Aorta (tissue), 5 donors: Measurements from ENCODE around the gene ERCC6L. TPM values are rescaled to one million over a fixed set of nuclear protein-coding genes. Genes with fewer than 3 reads are reported as not detected.
A peak's percentile ranks its signal among the peaks of the same experiment; 100 is the strongest.
"Not testable (repeated sequence)": the region's sequence is repeated elsewhere in the genome, so short reads cannot be mapped to it uniquely, and the experiment has no call there.

Experiments used
- ATAC-seq: fragments of 200-7000 bp; cut with Tn5 transposase; one replicate; pipeline ENCODE4 v1.9.1; 2022; ENCODE audit warnings: moderate library complexity; ENCODE audit not compliant: low FRiP score
- DNase-seq, 2 donors: peaks; one replicate each; pipeline ENCODE4 v3.0.0-alpha.2; 2020
- H3K27ac ChIP-seq, 2 donors: one replicate each; pipeline ENCODE4 v1.5.1; 2013; ENCODE audit warnings: low read length in 2 of 2, mild to moderate bottlenecking in 2 of 2, moderate library complexity in 2 of 2, control low read depth in 1 of 2, inconsistent platforms in 1 of 2, low read depth in 1 of 2
- H3K27me3 ChIP-seq, 2 donors: one replicate each; pipeline ENCODE4 v1.6.1; 2013; ENCODE audit warnings: control low read depth in 1 of 2, low read length in 1 of 2, mild to moderate bottlenecking in 1 of 2, moderate library complexity in 1 of 2; ENCODE audit not compliant: insufficient read depth in 2 of 2, control insufficient read depth in 1 of 2
- H3K36me3 ChIP-seq, 2 donors: one replicate each; pipeline ENCODE4 v1.6.1; 2013; ENCODE audit warnings: control low read depth in 1 of 2, low read length in 1 of 2, mild to moderate bottlenecking in 1 of 2; ENCODE audit not compliant: insufficient read depth in 2 of 2, control insufficient read depth in 1 of 2
- H3K4me1 ChIP-seq, 2 donors: one replicate each; pipeline ENCODE4 v1.6.1; 2013; ENCODE audit warnings: low read length in 2 of 2, control low read depth in 1 of 2, mild to moderate bottlenecking in 1 of 2, moderate library complexity in 1 of 2; ENCODE audit not compliant: insufficient read depth in 2 of 2, control insufficient read depth in 1 of 2
- H3K4me3 ChIP-seq, 2 donors: one replicate each; pipeline ENCODE4 v1.5.1; 2013; ENCODE audit warnings: low read length in 2 of 2, control low read depth in 1 of 2, mild to moderate bottlenecking in 1 of 2
- H3K9me3 ChIP-seq: one replicate; pipeline ENCODE4 v1.6.1; 2013; ENCODE audit warnings: mild to moderate bottlenecking, low read length; ENCODE audit not compliant: control insufficient read depth
- WGBS, 2 donors: extraction: QIAGEN DNeasy Blood & Tissue Kit; methylation state at CpG; one replicate each; pipeline ENCODE4 v1.1.7; 2013; 5-methylcytosine and 5-hydroxymethylcytosine counted together
- intact Hi-C, 2 donors: fragments of 100-400 bp; cut with DNase I; formaldehyde crosslinking; loops; one replicate each; pipeline versions ENCODE4 v1.14.2 to v1.15.0; 2022
- polyA plus RNA-seq, 2 donors: library from polyadenylated mRNA; stranded (reverse); fragments of 200-250 nt; gene quantifications; one replicate each; pipeline ENCODE4 v1.2.3, GENCODE V29; 2013
- total RNA-seq, 2 donors: library from RNA; stranded (reverse); fragmentation: NEBNext Ultra II Directional; extraction: Animal tissue kit (Norgen Biotek cat#: 25700); gene quantifications; one replicate each; pipeline ENCODE4 v1.2.1, GENCODE V29; 2021
- donor health status: healthy with polysubstance abuse.
- donor health status: Bipolar disorder and iron deficiency.
- donor health status: DM: no; HTN: no; CAD: no.
- donor health status: DM: no; HTN: no; CAD: no.
- donor health status: DM: yes; HTN: yes; CAD: no.

The ERCC6L gene
- total and polyA plus RNA-seq, 4 donors, result 0.13 to 0.15 TPM; not detected in 2

DNA sequence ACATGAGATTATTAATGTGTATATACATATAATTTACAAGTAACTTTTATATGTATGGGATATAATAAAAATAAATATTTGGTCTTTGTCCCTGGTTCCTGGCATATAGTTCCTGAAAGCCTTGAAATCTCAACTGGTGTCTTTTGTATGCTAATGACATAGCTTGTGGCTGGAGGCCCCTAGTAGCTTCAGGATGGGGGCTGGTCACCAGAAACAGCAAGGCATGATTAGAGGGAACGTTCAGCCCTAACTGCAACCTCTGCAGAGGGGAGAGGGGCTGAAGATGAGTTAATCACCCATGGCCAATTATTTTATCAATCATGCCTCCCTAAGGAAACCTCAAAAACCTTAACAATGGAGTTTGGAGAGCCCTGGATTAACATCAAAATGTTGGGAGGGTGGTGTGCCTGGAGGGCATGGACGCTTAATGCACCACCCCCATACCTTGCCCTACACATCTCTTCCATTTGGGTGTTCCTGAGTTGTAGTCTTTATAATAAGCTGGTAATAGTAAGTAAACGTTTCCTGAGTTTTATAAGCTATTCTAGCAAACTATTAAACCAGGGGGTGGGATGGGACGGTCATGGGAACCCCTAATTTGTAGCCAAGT lies 35.9 kb downstream of the ERCC6L start:
- ATAC-seq (no peak), DNase-seq (no peak)
- no peak overlapping the region for H3K4me3 ChIP-seq
- no peaks in the 10 kb centered on the region for H3K27me3 ChIP-seq
- WGBS, 2 donors, result 48 to 71% methylated on average over 4 of the region's 4 CpGs
- no peaks in the 10 kb centered on the region for H3K36me3 ChIP-seq
- no peaks in the 10 kb centered on the region for H3K4me1 ChIP-seq
- intact Hi-C loops, result no loop called here
- H3K27ac ChIP-seq, result no peak overlapping the region
- H3K9me3 ChIP-seq, result no peaks in the 10 kb centered on the region

- no peaks in the 10 kb centered on the region for H3K4me1 ChIP-seq
- no peaks in the 10 kb centered on the region for H3K27me3 ChIP-seq
- ATAC-seq, result no peak
- no peaks in the 10 kb centered on the region for H3K9me3 ChIP-seq
- H3K27ac ChIP-seq, result no peak overlapping the region
- H3K36me3 ChIP-seq, result no peaks in the 10 kb centered on the region
- H3K4me3 ChIP-seq, result no peak overlapping the region
- intact Hi-C loops, result no loop called here
- no peak for DNase-seq
- 80 to 84% methylated on average over 7 of the region's 7 CpGs for WGBS, 2 donors
Observed at GRCh38 chrX:72201836-72202536, 36.8 kb downstream of the ERCC6L start.

GRCh38 chrX:72182924-72183323 lies 55.9 kb downstream of the ERCC6L start:
- Histone ChIP-seq H3K36me3 (no peaks in the 10 kb centered on the region), H3K27me3 (no peaks in the 10 kb centered on the region), H3K27ac (no peak overlapping the region), H3K4me1 (no peaks in the 10 kb centered on the region), H3K9me3 (no peaks in the 10 kb centered on the region), H3K4me3 (no peak overlapping the region)
- intact Hi-C loops, result no loop called here
- DNase-seq, result no peak
- WGBS, 2 donors, result 83 to 89% methylated on average over 2 of the region's 2 CpGs
- no peak for ATAC-seq

- peak within 1 kb of the TSS in 1 of 2 donors; percentile 85 for H3K27ac ChIP-seq
- peak; percentile 92 to 94 for DNase-seq
- intact Hi-C loops, result no loop called here
- no peaks in the 10 kb centered on the region for H3K9me3 ChIP-seq
- H3K36me3 ChIP-seq, result no peaks in the 10 kb centered on the region
- H3K27me3 ChIP-seq, result no peaks in the 10 kb centered on the region
- WGBS, 2 donors, result 0 to 17% methylated on average over 46 of the region's 46 CpGs
- ATAC-seq, result peak; percentile 97
- no peaks in the 10 kb centered on the region for H3K4me1 ChIP-seq
- peak within 1 kb of the TSS; percentile 67 to 84 for H3K4me3 ChIP-seq
Observed at GRCh38 chrX:72181178-72182125, 57.4 kb downstream of the ERCC6L start, which contains the start of gene PIN4. PIN4 (plus strand) TSS chrX:72181757; CDS start chrX:72181786, 29 bp downstream.

DNA sequence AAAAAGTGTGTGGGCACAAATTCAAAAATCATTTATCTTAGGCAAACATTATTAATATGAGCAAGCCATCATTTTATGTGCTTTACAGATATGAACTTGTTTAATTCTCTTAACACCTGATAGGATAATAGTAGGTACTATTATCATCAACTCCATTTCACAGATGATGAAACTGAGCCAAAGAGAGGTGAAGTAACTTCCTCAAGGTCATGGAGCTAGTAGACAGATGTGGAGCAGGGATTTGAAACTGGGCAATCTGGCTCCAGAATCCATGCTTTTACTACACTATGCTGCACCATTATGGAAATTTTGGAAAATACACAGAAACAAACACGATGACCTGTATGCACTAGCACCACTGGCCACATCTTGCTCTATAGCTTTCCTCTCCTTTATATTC lies 58.3 kb downstream of the ERCC6L start:
- H3K36me3 ChIP-seq, result no peaks in the 10 kb centered on the region
- 4 to 50% methylated on average over 1 of the region's 1 CpG for WGBS, 2 donors
- H3K4me1 ChIP-seq, result no peaks in the 10 kb centered on the region
- ATAC-seq (no peak), DNase-seq (no peak)
- H3K27me3 ChIP-seq, result no peaks in the 10 kb centered on the region
- no peak overlapping the region for H3K4me3 ChIP-seq
- no peak overlapping the region for H3K27ac ChIP-seq
- no peaks in the 10 kb centered on the region for H3K9me3 ChIP-seq
- intact Hi-C loops, result no loop called here

DNA sequence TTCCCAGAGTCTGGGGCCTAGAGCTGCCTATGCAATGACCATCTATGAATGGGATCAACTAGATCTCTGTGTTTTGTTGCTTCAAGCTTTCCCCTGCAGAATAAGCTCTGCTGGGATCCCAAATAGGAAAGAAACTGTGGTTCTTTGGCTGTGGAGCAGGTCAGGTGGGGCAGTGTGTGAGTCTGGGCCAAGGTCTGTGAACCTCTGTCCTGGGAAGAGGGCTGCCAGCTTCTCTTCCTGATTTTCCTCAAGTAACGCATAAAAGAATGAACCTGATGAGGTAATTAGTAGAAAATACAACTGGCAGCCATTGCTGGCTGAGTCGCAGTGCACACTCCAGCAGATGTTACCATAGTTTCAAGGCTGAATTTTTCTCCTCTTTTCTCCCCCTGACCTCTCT lies 61.8 kb downstream of the ERCC6L start:
- H3K9me3 ChIP-seq, result no peaks in the 10 kb centered on the region
- DNase-seq (no peak), ATAC-seq (no peak)
- H3K4me1 ChIP-seq, result no peaks in the 10 kb centered on the region
- H3K36me3 ChIP-seq, result no peaks in the 10 kb centered on the region
- no peak overlapping the region for H3K4me3 ChIP-seq
- intact Hi-C loops, result no loop called here
- H3K27me3 ChIP-seq, result no peaks in the 10 kb centered on the region
- no peak overlapping the region for H3K27ac ChIP-seq
- 40 to 59% methylated on average over 2 of the region's 2 CpGs for WGBS, 2 donors

DNA sequence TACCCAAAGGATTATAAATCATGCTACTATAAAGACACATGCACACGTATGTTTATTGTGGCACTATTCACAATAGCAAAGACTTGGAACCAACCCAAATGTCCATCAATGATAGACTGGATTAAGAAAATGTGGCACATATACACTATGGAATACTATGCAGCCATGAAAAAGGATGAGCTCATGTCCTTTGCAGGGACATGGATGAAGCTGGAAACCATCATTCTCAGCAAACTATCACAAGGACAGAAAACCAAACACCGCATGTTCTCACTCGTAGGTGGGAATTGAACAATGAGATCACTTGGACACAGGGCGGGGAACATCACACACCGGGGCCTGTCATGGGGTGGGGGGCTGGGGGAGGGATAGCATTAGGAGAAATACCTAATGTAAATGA lies 62.5 kb downstream of the ERCC6L start:
- H3K27me3 ChIP-seq, H3K36me3 ChIP-seq, H3K27ac ChIP-seq, H3K9me3 ChIP-seq, ATAC-seq, H3K4me3 ChIP-seq, DNase-seq, intact Hi-C loops, H3K4me1 ChIP-seq: not testable (repeated sequence)
- 82 to 92% methylated on average over 3 to 4 of the region's 5 CpGs for WGBS, 2 donors

DNA sequence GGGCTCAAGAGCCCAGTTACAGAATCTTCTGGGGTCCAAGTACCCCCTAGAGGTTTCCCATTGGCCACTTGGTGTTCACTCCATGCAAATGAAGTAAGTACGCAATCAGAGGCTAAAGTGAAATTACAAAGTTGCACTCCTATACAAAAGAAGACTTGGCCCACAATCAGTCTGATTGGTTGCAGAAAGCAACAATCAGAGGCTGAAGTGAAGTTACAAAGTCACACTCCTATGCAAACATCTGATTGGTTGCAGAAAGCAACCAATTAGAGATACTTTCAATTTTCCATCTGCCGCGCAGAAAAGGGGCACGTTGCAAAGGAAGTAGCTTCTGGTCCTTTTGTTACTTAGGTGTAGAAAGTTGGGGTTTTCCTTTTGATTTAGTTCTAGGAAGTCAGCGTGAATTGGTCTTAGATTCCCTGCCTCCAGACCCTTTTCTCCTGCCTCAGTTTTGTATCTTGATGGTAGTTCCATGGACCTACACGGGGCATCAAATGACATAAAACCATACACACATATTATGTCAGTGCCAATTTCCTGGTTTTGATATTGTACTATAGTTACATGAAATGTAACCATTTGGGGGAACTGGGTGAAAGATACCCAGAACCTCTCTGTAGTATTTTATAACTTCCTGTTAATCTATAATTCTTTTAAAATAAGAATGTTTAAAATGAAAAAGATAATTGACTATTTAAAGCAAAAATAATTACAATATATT lies 69.7 kb downstream of the ERCC6L start:
- Histone ChIP-seq H3K27ac (no peak overlapping the region), H3K27me3 (no peaks in the 10 kb centered on the region), H3K36me3 (no peaks in the 10 kb centered on the region), H3K9me3 (no peaks in the 10 kb centered on the region), H3K4me3 (no peak overlapping the region), H3K4me1 (no peaks in the 10 kb centered on the region)
- DNase-seq (no peak), ATAC-seq (no peak)
- 57% methylated on average over 6 of the region's 6 CpGs for whole genome bisulfite sequencing, 2 donors
- intact Hi-C loops, result no loop called here
